ENCODE data around the gene TBC1D8B. TPM values are rescaled to one million over a fixed set of nuclear protein-coding genes. Genes with fewer than 3 reads are reported as not detected.
A peak's percentile ranks its signal among the peaks of the same experiment; 100 is the strongest.

Gene TBC1D8B
- total and polyA plus RNA-seq, 2 experiments from 2014 or later: 9.3 to 12.1 TPM

- in situ Hi-C loops (cut with MboI): no loop called here
- Histone ChIP-seq H3K9ac (no peak overlapping the region), H3K36me3 (ENCODE audit: low read depth) (no peaks in the 10 kb centered on the region), H3K27ac (no peak overlapping the region), H3K79me2 (ENCODE audit: insufficient read depth) (no peaks in the 10 kb centered on the region), H3K4me2 (ENCODE audit: unreplicated experiment) (no peak overlapping the region), H3K27me3 (replicated peaks; ENCODE audit: insufficient read depth) (no peaks in the 10 kb centered on the region), H3K4me1 (ENCODE audit: insufficient read depth) (peaks cover 16% of the 10 kb centered on the region), H3K4me3 (no peak overlapping the region), H2AFZ (no peak overlapping the region), H3K9me2 (ENCODE audit: insufficient read depth) (no peaks in the 10 kb centered on the region), H3F3A (ENCODE audit: insufficient read depth) (peaks cover 9% of the 10 kb centered on the region; the same call in 1 of the 2 replicates), H4K20me1 (ENCODE audit: insufficient read depth) (no peaks in the 10 kb centered on the region), H3K9me3 (ENCODE audit: low read depth) (no peaks in the 10 kb centered on the region)
- WGBS, 2 experiments (ENCODE audit: low coverage in 1 of 2, low lambda C conversion rate in 2 of 2, missing lambda C conversion rate in 2 of 2): 18 to 27% methylated on average over 7 of the region's 7 CpGs
- no peak for TF ChIP-seq EZH2phosphoT487 (IDR thresholded peaks at IDR 0.05; ENCODE audit: insufficient read depth, low read depth)
- TF ChIP-seq EZH2 (IDR thresholded peaks at IDR 0.05; ENCODE audit: insufficient read depth, poor library complexity, severe bottlenecking): no peak
- peak; percentile 31 for DNase-seq
Measured at GRCh38 chrX:106891762-106892460, 89.4 kb downstream of the TBC1D8B start.

DNA sequence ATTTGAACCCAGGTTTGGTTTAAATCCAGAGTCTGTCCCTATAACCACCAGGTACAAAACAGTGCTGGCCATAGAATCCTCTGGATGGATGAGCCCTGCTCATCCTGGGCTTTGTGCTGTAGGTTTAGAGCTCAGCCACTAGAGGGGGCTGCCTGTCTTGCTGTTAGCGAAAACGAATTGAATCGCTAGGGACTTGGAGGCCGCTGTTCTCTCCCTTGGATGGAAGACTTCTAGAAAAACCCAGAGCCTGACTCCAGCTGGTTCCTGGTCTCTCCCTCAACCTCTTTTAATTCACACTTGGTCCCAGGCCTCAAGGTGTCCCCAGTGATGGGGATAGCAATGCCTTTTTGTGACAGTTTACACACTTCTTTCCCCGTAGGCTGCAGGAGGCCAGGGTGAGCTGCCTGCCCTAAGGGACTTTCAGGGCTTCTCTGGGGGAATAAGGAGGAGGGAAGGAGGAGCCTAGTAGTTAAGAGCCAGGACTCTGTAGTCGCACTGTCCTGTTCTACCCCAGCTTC, 92.0 kb downstream of the TBC1D8B start:
- no peaks in the 10 kb centered on the region for H4K20me1 ChIP-seq (ENCODE audit: insufficient read depth)
- no peaks in the 10 kb centered on the region for H3K9me2 ChIP-seq (ENCODE audit: insufficient read depth)
- no peak overlapping the region for H3K4me2 ChIP-seq (ENCODE audit: unreplicated experiment)
- 14 to 25% methylated on average over 5 to 6 of the region's 6 CpGs for WGBS, 2 experiments (ENCODE audit: low coverage in 1 of 2, low lambda C conversion rate in 2 of 2, missing lambda C conversion rate in 2 of 2)
- peaks cover 9% of the 10 kb centered on the region; the same call in 1 of the 2 replicates for H3F3A ChIP-seq (ENCODE audit: insufficient read depth)
- DNase-seq: peak; percentile 79
- no peaks in the 10 kb centered on the region for H3K36me3 ChIP-seq (ENCODE audit: low read depth)
- H3K9ac ChIP-seq: no peak overlapping the region
- H3K9me3 ChIP-seq (ENCODE audit: low read depth): no peaks in the 10 kb centered on the region
- peak overlapping the region; percentile 37 for H3K27ac ChIP-seq
- no peak overlapping the region for H3K4me3 ChIP-seq
- H3K79me2 ChIP-seq (ENCODE audit: insufficient read depth): no peaks in the 10 kb centered on the region
- no peaks in the 10 kb centered on the region for H3K27me3 ChIP-seq (replicated peaks; ENCODE audit: insufficient read depth)
- H2AFZ ChIP-seq: peak overlapping the region; percentile 26; the same call in 1 of the 2 replicates
- TF ChIP-seq EZH2phosphoT487 (IDR thresholded peaks at IDR 0.05; ENCODE audit: insufficient read depth, low read depth): no peak
- in situ Hi-C loops (cut with MboI): no loop called here
- H3K4me1 ChIP-seq (ENCODE audit: insufficient read depth): peaks cover 24% of the 10 kb centered on the region

DNA sequence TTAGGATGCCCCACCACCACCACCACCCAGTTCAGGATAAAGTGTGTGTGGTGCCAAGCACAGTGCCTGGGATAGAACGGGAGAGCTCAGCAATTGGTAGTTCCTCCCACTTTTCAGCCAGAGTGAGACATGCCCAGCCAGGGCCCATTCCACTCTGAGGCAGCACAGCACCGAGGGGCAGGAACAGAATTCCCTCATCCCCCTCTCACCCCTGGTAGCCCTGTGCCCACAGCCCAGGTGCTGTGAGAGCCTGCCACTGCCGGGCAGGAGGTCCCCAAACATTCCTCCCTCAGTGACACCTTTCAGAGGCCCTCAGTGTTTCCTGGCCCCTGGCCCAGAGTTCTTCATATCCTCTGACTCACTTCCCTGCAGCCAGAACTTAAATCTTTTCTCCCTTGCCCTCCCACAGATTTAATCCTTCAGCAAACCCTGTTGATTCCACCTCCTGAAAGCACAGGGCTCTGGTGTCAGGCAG, 92.5 kb downstream of the TBC1D8B start:
- H3K27me3 ChIP-seq (replicated peaks; ENCODE audit: insufficient read depth): no peaks in the 10 kb centered on the region
- no peaks in the 10 kb centered on the region for H3K9me3 ChIP-seq (ENCODE audit: low read depth)
- H3K4me1 ChIP-seq (ENCODE audit: insufficient read depth): peaks cover 24% of the 10 kb centered on the region
- WGBS, 2 experiments (ENCODE audit: low coverage in 1 of 2, low lambda C conversion rate in 2 of 2, missing lambda C conversion rate in 2 of 2): 15 to 30% methylated on average over 2 to 3 of the region's 3 CpGs
- no peak for TF ChIP-seq EZH2 (IDR thresholded peaks at IDR 0.05; ENCODE audit: insufficient read depth, poor library complexity, severe bottlenecking)
- TF ChIP-seq EZH2phosphoT487 (IDR thresholded peaks at IDR 0.05; ENCODE audit: insufficient read depth, low read depth): no peak
- peaks cover 9% of the 10 kb centered on the region; the same call in 1 of the 2 replicates for H3F3A ChIP-seq (ENCODE audit: insufficient read depth)
- peak overlapping the region; percentile 37 for H3K27ac ChIP-seq
- no peaks in the 10 kb centered on the region for H4K20me1 ChIP-seq (ENCODE audit: insufficient read depth)
- H3K4me3 ChIP-seq: no peak overlapping the region
- H3K9me2 ChIP-seq (ENCODE audit: insufficient read depth): no peaks in the 10 kb centered on the region
- peak overlapping the region; percentile 7 for H3K4me2 ChIP-seq (ENCODE audit: unreplicated experiment)
- in situ Hi-C loops (cut with MboI): no loop called here
- peak; percentile 89 for DNase-seq
- H3K9ac ChIP-seq: no peak overlapping the region
- H3K36me3 ChIP-seq (ENCODE audit: low read depth): no peaks in the 10 kb centered on the region
- H3K79me2 ChIP-seq (ENCODE audit: insufficient read depth): no peaks in the 10 kb centered on the region
- peak overlapping the region; percentile 26; the same call in 1 of the 2 replicates for H2AFZ ChIP-seq

DNA sequence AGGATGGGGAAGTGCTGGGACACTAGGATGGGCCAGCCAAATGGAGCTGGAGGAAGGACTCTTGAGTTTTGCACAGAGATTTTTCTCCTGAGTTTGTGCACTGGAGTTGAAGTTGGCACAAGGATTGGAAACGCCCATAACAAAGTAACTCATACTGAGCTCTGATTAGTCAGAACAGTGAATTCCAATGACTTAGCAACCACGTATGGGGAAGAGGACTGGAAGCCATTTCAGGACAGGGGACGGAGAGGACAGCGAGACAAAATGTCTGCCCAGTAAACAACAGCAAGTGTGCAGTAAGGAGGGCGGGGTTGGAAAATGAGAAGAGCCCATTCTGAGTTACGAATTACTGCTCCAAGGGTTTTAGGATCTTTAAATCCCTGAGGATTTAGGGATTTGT, 94.8 kb downstream of the TBC1D8B start:
- H3K9me3 ChIP-seq (ENCODE audit: low read depth): no peaks in the 10 kb centered on the region
- H4K20me1 ChIP-seq (ENCODE audit: insufficient read depth): no peaks in the 10 kb centered on the region
- TF ChIP-seq EZH2 (IDR thresholded peaks at IDR 0.05; ENCODE audit: insufficient read depth, poor library complexity, severe bottlenecking) (no peak), EZH2phosphoT487 (IDR thresholded peaks at IDR 0.05; ENCODE audit: insufficient read depth, low read depth) (no peak)
- H3K9ac ChIP-seq: no peak overlapping the region
- 70 to 80% methylated on average over 4 to 6 of the region's 6 CpGs for WGBS, 2 experiments (ENCODE audit: low coverage in 1 of 2, low lambda C conversion rate in 2 of 2, missing lambda C conversion rate in 2 of 2)
- H2AFZ ChIP-seq: peak overlapping the region; percentile 62
- no peaks in the 10 kb centered on the region for H3K27me3 ChIP-seq (replicated peaks; ENCODE audit: insufficient read depth)
- 0 out of 2 replicates have a peak overlapping the region, but pooled peaks have one; percentile 8 for H3K27ac ChIP-seq
- no peaks in the 10 kb centered on the region for H3K79me2 ChIP-seq (ENCODE audit: insufficient read depth)
- peak; percentile 68 for DNase-seq
- no peaks in the 10 kb centered on the region for H3K9me2 ChIP-seq (ENCODE audit: insufficient read depth)
- H3K36me3 ChIP-seq (ENCODE audit: low read depth): no peaks in the 10 kb centered on the region
- H3K4me3 ChIP-seq: no peak overlapping the region
- in situ Hi-C loops (cut with MboI): no loop called here
- H3K4me1 ChIP-seq (ENCODE audit: insufficient read depth): peaks cover 24% of the 10 kb centered on the region
- peaks cover 9% of the 10 kb centered on the region; the same call in 1 of the 2 replicates for H3F3A ChIP-seq (ENCODE audit: insufficient read depth)
- H3K4me2 ChIP-seq (ENCODE audit: unreplicated experiment): no peak overlapping the region

Measured in GM23248 (cell line).